Chondrocyte (in vitro differentiated cells): ENCODE measurements around the gene PREP. TPM values are rescaled to one million over a fixed set of nuclear protein-coding genes. Genes with fewer than 3 reads are reported as not detected.
"Not testable (repeated sequence)": the region's sequence is repeated elsewhere in the genome, so short reads cannot be mapped to it uniquely, and the experiment has no call there.

ENCODE experiments used
- DNase-seq: peaks from one replicate; pipeline ENCODE4 v3.0.0; 2021; ENCODE audit warnings: mixed read lengths, low spot score
- H3K27ac Mint-ChIP-seq: one replicate; pipeline ENCODE4 v1.8.0; 2021; ENCODE audit warnings: mild to moderate bottlenecking, moderate library complexity, mixed read lengths; ENCODE audit not compliant: unreplicated experiment
- H3K27me3 Mint-ChIP-seq: 2 replicates; pipeline ENCODE4 v1.8.0; 2021; ENCODE audit warnings: low read depth, mixed read lengths
- H3K36me3 Mint-ChIP-seq: 2 replicates; pipeline ENCODE4 v1.8.0; 2021; ENCODE audit warnings: low read depth, mixed read lengths
- H3K4me1 Mint-ChIP-seq: 2 replicates; pipeline ENCODE4 v1.8.0; 2021; ENCODE audit warnings: low read depth, mild to moderate bottlenecking, mixed read lengths
- H3K4me3 Mint-ChIP-seq: one replicate; pipeline ENCODE4 v1.8.0; 2021; ENCODE audit warnings: mild to moderate bottlenecking, moderate library complexity, mixed read lengths; ENCODE audit not compliant: unreplicated experiment
- H3K9me3 Mint-ChIP-seq: 2 replicates; pipeline ENCODE4 v1.8.0; 2021; ENCODE audit warnings: low read depth, mixed read lengths
- CTCF ChIP-seq: fragments of 200-600 bp; sonication (generic); IDR thresholded peaks from 2 replicates; pipeline ENCODE4 v1.5.0; 2021; ENCODE audit warnings: antibody characterized with exemption, mild to moderate bottlenecking, moderate library complexity
- total RNA-seq: library from RNA; stranded (reverse); gene quantifications from 3 replicates; pipeline ENCODE4 v1.2.1, GENCODE V29; 2021

The PREP gene
- total RNA-seq, 1 donor from 2014 or later, result 32.9 TPM

- no peak for TF ChIP-seq CTCF
- peaks cover 3% of the 10 kb centered on the region for H3K9me3 Mint-ChIP-seq
- peaks cover 6% of the 10 kb centered on the region for H3K4me1 Mint-ChIP-seq
- H3K4me3 Mint-ChIP-seq, result no peak overlapping the region
- H3K27ac Mint-ChIP-seq, result no peak overlapping the region
- H3K36me3 Mint-ChIP-seq, result peaks cover 1% of the 10 kb centered on the region
- DNase-seq, result no peak
- peaks cover 3% of the 10 kb centered on the region for H3K27me3 Mint-ChIP-seq
These were observed 149.1 kb downstream of the PREP start for GRCh38 chr6:105253787-105254186.

- Mint-ChIP-seq H3K27ac (no peak overlapping the region), H3K27me3 (peaks cover 3% of the 10 kb centered on the region), H3K9me3 (peaks cover 3% of the 10 kb centered on the region), H3K4me1 (no peaks in the 10 kb centered on the region), H3K36me3 (peaks cover 1% of the 10 kb centered on the region), H3K4me3 (no peak overlapping the region)
- DNase-seq, result no peak
- TF ChIP-seq CTCF, result no peak
These were observed 151.2 kb downstream of the PREP start for GRCh38 chr6:105251689-105252088.

GRCh38 chr6:105250533-105250932 is 152.3 kb downstream of the PREP start:
- Mint-ChIP-seq H3K36me3 (peaks cover 3% of the 10 kb centered on the region), H3K27me3 (peaks cover 3% of the 10 kb centered on the region), H3K9me3 (peaks cover 8% of the 10 kb centered on the region), H3K4me1 (no peaks in the 10 kb centered on the region), H3K4me3 (no peak overlapping the region), H3K27ac (no peak overlapping the region)
- DNase-seq, result no peak
- TF ChIP-seq CTCF, result no peak

- H3K9me3 Mint-ChIP-seq, result peaks cover 14% of the 10 kb centered on the region
These were observed 159.4 kb downstream of the PREP start for GRCh38 chr6:105243487-105243886.

GRCh38 chr6:105235155-105235554 is 167.7 kb downstream of the PREP start:
- Mint-ChIP-seq H3K9me3 (peaks cover 26% of the 10 kb centered on the region), H3K4me1 (no peaks in the 10 kb centered on the region), H3K27ac (no peak overlapping the region), H3K27me3 (peaks cover 34% of the 10 kb centered on the region), H3K4me3 (no peak overlapping the region), H3K36me3 (peaks cover 20% of the 10 kb centered on the region)
- TF ChIP-seq CTCF, result no peak
- DNase-seq, result no peak

More at GRCh38 chr6:105243487-105243886, 159.4 kb downstream of the PREP start:
- no peak overlapping the region for H3K4me3 Mint-ChIP-seq
- H3K27ac Mint-ChIP-seq, result no peak overlapping the region
- DNase-seq, result no peak
- TF ChIP-seq CTCF, result no peak
- H3K27me3 Mint-ChIP-seq, result peaks cover 11% of the 10 kb centered on the region
- peaks cover 8% of the 10 kb centered on the region for H3K36me3 Mint-ChIP-seq
- H3K4me1 Mint-ChIP-seq, result no peaks in the 10 kb centered on the region

GRCh38 chr6:105231771-105232170 is 171.1 kb downstream of the PREP start:
- Mint-ChIP-seq H3K27me3 (peaks cover 24% of the 10 kb centered on the region), H3K9me3 (peaks cover 17% of the 10 kb centered on the region), H3K36me3 (peaks cover 11% of the 10 kb centered on the region)
- not testable (repeated sequence) for H3K4me1 Mint-ChIP-seq, H3K4me3 Mint-ChIP-seq, DNase-seq, H3K27ac Mint-ChIP-seq
